Lower leg skin (tissue), 4 donors: ENCODE results near the gene RPGR. TPM values are rescaled to one million over a fixed set of nuclear protein-coding genes. Genes with fewer than 3 reads are reported as not detected.

Source experiments
- DNase-seq, 2 donors: peaks; one replicate each; pipeline ENCODE4 v3.0.0-alpha.2; 2019; ENCODE audit warnings: low spot score in 2 of 2
- H3K4me3 ChIP-seq: fragments of 200-600 bp; sonication (generic); 2 replicates; pipeline ENCODE4 v1.5.1; 2017; ENCODE audit warnings: mild to moderate bottlenecking, low read depth; ENCODE audit not compliant: poor library complexity, severe bottlenecking
- CTCF ChIP-seq, 3 donors: fragments of 450-650 bp; IDR thresholded peaks; one replicate each; pipeline ENCODE4 v1.5.1; 2016; ENCODE audit warnings: antibody characterized with exemption in 3 of 3, mild to moderate bottlenecking in 3 of 3, moderate library complexity in 2 of 3
- POLR2A ChIP-seq, 2 donors: fragments of 450-650 bp; IDR thresholded peaks; one replicate each; pipeline ENCODE4 v1.6.1; 2016 to 2017; ENCODE audit warnings: antibody characterized with exemption in 2 of 2, mild to moderate bottlenecking in 1 of 2, moderate library complexity in 1 of 2
- WGBS, 2 donors: methylation state at CpG; one replicate each; pipeline ENCODE4 v1.1.5; 2018; 5-methylcytosine and 5-hydroxymethylcytosine counted together
- intact Hi-C: fragments of 100-400 bp; cut with DNase I; formaldehyde crosslinking; loops from one replicate; pipeline ENCODE4 v1.15.0; 2023; ENCODE audit warnings: low total_unique reads
- total RNA-seq, 4 donors: library from RNA; depleted of rRNA; stranded (reverse); fragments of >200 nt; gene quantifications; one replicate each; pipeline ENCODE4 v1.1.0, GENCODE V29; 2016

The RPGR gene
- total RNA-seq, 4 donors from 2014 or later = 4.1 to 33.4 (median 19.4) TPM

- no peak for DNase-seq
- H3K4me3 ChIP-seq = no peak overlapping the region
- no peak for TF ChIP-seq POLR2A (IDR thresholded peaks at IDR 0.05)
- TF ChIP-seq CTCF (IDR thresholded peaks at IDR 0.05) = no peak
- intact Hi-C loops = no loop called here
- 76 to 97% methylated on average over 2 of the region's 2 CpGs for WGBS, 2 donors
Measured at GRCh38 chrX:38311743-38312142, 15.6 kb downstream of the RPGR start.

GRCh38 chrX:38305971-38306370 lies 21.3 kb downstream of the RPGR start:
- intact Hi-C loops = no loop called here
- DNase-seq = no peak
- WGBS, 2 donors = 72% methylated on average over 3 of the region's 3 CpGs
- TF ChIP-seq POLR2A (IDR thresholded peaks at IDR 0.05) (no peak), CTCF (IDR thresholded peaks at IDR 0.05) (no peak)
- no peak overlapping the region for H3K4me3 ChIP-seq

- intact Hi-C loops = no loop called here
- 45 to 67% methylated on average over 4 of the region's 4 CpGs for WGBS, 2 donors
- TF ChIP-seq CTCF (IDR thresholded peaks at IDR 0.05) (no peak), POLR2A (IDR thresholded peaks at IDR 0.05) (no peak)
- H3K4me3 ChIP-seq = no peak overlapping the region
- DNase-seq = no peak
Measured at GRCh38 chrX:38304010-38304409, 23.3 kb downstream of the RPGR start.

GRCh38 chrX:38293741-38294140 lies 33.6 kb downstream of the RPGR start:
- H3K4me3 ChIP-seq = no peak overlapping the region
- WGBS, 2 donors = 51 to 91% methylated on average over 2 of the region's 2 CpGs
- intact Hi-C loops = no loop called here
- no peak for DNase-seq
- no peak for TF ChIP-seq POLR2A (IDR thresholded peaks at IDR 0.05)
- TF ChIP-seq CTCF (IDR thresholded peaks at IDR 0.05) = no peak

- TF ChIP-seq POLR2A (IDR thresholded peaks at IDR 0.05) (no peak), CTCF (IDR thresholded peaks at IDR 0.05) (no peak)
- intact Hi-C loops = no loop called here
- WGBS, 2 donors = 92 to 97% methylated on average over 5 of the region's 5 CpGs
- no peak for DNase-seq
- H3K4me3 ChIP-seq = no peak overlapping the region
Measured at GRCh38 chrX:38287674-38288073, 39.6 kb downstream of the RPGR start.

GRCh38 chrX:38285649-38286048 lies 41.7 kb downstream of the RPGR start:
- intact Hi-C loops = no loop called here
- WGBS, 2 donors = 84 to 100% methylated on average over 1 of the region's 1 CpG
- no peak for TF ChIP-seq CTCF (IDR thresholded peaks at IDR 0.05)
- DNase-seq = no peak
- H3K4me3 ChIP-seq = no peak overlapping the region
